Astrocyte (in vitro differentiated cells and primary cell): ENCODE data around the gene PRKAG2. TPM values are rescaled to one million over a fixed set of nuclear protein-coding genes. Genes with fewer than 3 reads are reported as not detected.

Experiments
- DNase-seq: peaks from one replicate; pipeline ENCODE4 v3.0.0-alpha.2; 2010; ENCODE audit warnings: low read depth
- FAIRE-seq: peaks from 2 replicates; lab custom pipeline; 2011; peaks lifted over from hg19 to GRCh38; lab: Jason Lieb, UNC
- H2AFZ ChIP-seq: 2 replicates; pipeline ENCODE4 v1.6.0; 2012; ENCODE audit warnings: low read depth, low read length, inconsistent platforms
- H3K27ac ChIP-seq: 2 replicates; pipeline ENCODE4 v1.5.1; 2011; ENCODE audit warnings: low read depth, low read length, inconsistent platforms
- H3K27me3 ChIP-seq: 2 replicates; pipeline ENCODE4 v1.6.0; 2011; ENCODE audit warnings: low read length, inconsistent platforms; ENCODE audit not compliant: insufficient read depth
- H3K36me3 ChIP-seq: 2 replicates; pipeline ENCODE4 v1.5.1; 2011; ENCODE audit warnings: low read length, inconsistent platforms; ENCODE audit not compliant: insufficient read depth
- H3K4me1 ChIP-seq: 2 replicates; pipeline ENCODE4 v1.5.1; 2011; ENCODE audit warnings: low read length, inconsistent platforms; ENCODE audit not compliant: insufficient read depth
- H3K4me2 ChIP-seq: 2 replicates; pipeline ENCODE4 v1.6.0; 2012; ENCODE audit warnings: low read length, inconsistent platforms
- H3K4me3 ChIP-seq: 2 replicates; pipeline ENCODE4 v1.5.1; 2011; ENCODE audit warnings: low read depth, mild to moderate bottlenecking, low read length, inconsistent platforms; ENCODE audit not compliant: insufficient read depth
- H3K79me2 ChIP-seq: 2 replicates; pipeline ENCODE4 v1.6.0; 2012; ENCODE audit warnings: mild to moderate bottlenecking, low read length, inconsistent platforms; ENCODE audit not compliant: insufficient read depth
- H3K9ac ChIP-seq: 2 replicates; pipeline ENCODE4 v1.6.0; 2012; ENCODE audit warnings: mild to moderate bottlenecking, low read length, inconsistent platforms
- H3K9me3 ChIP-seq: 2 replicates; pipeline ENCODE4 v1.5.1; 2012; ENCODE audit warnings: low read depth, mild to moderate bottlenecking, low read length, inconsistent platforms; ENCODE audit not compliant: insufficient read depth
- H4K20me1 ChIP-seq: 2 replicates; pipeline ENCODE4 v1.6.0; 2012; ENCODE audit warnings: low read length, inconsistent platforms; ENCODE audit not compliant: insufficient read depth
- H3K27ac Mint-ChIP-seq: one replicate; pipeline ENCODE4 v1.8.0; 2021; ENCODE audit warnings: mild to moderate bottlenecking, mixed read lengths; ENCODE audit not compliant: unreplicated experiment
- H3K27me3 Mint-ChIP-seq: one replicate; pipeline ENCODE4 v1.8.0; 2021; ENCODE audit warnings: low read depth, mixed read lengths; ENCODE audit not compliant: unreplicated experiment
- H3K36me3 Mint-ChIP-seq: one replicate; pipeline ENCODE4 v1.8.0; 2021; ENCODE audit warnings: low read depth, mixed read lengths; ENCODE audit not compliant: unreplicated experiment
- H3K4me1 Mint-ChIP-seq: one replicate; pipeline ENCODE4 v1.8.0; 2021; ENCODE audit warnings: low read depth, mixed read lengths; ENCODE audit not compliant: unreplicated experiment
- H3K4me3 Mint-ChIP-seq: one replicate; pipeline ENCODE4 v1.8.0; 2021; ENCODE audit warnings: mild to moderate bottlenecking, moderate library complexity, mixed read lengths; ENCODE audit not compliant: unreplicated experiment
- H3K9me3 Mint-ChIP-seq: one replicate; pipeline ENCODE4 v1.8.0; 2021; ENCODE audit warnings: mild to moderate bottlenecking, mixed read lengths; ENCODE audit not compliant: unreplicated experiment
- EZH2 ChIP-seq: IDR thresholded peaks from 2 replicates; pipeline ENCODE4 v1.6.1; 2012; ENCODE audit warnings: mild to moderate bottlenecking, low read length, inconsistent platforms; ENCODE audit not compliant: insufficient read depth
- total RNA-seq: library from RNA; stranded (reverse); gene quantifications from 2 replicates; pipeline ENCODE4 v1.2.1, GENCODE V29; 2021
- TF ChIP-seq, protein P1 (sequence below): IDR thresholded peaks from 2 replicates; pipeline ENCODE4 v1.5.1; 2011; ENCODE audit warnings: low read depth, mild to moderate bottlenecking, inconsistent platforms, low read length, moderate library complexity; ENCODE audit not compliant: insufficient read depth

PRKAG2 gene
- total RNA-seq, 1 donor from 2014 or later, result 40.7 TPM

DNA sequence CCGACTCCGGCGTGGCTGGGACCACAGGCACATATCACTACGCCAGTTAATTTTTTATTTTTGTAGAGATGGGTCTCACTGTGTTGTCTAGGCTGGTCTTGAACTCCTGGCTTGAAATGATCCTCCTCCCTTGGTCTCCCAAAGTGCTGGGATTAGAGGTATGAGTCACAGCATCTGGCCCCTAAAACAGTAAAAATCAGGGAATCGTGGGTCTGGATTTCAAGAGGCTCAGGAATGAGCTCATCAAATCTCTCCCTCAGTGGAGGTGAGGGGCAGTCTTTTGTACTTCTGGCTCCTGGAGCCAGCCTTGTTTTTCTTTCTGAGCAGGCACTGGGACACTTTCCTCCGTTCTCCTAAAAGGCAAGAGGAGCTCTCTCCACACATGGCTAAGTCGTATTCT, 325.1 kb downstream of the PRKAG2 start:
- Mint-ChIP-seq H3K27ac (no peak overlapping the region), H3K27me3 (peaks cover 2% of the 10 kb centered on the region), H3K36me3 (no peaks in the 10 kb centered on the region), H3K9me3 (no peaks in the 10 kb centered on the region), H3K4me1 (peaks cover 7% of the 10 kb centered on the region), H3K4me3 (no peak overlapping the region)
- FAIRE-seq (no peak), DNase-seq (no peak)
- no peaks in the 10 kb centered on the region for H3K79me2 ChIP-seq
- TF ChIP-seq, protein P1, sequence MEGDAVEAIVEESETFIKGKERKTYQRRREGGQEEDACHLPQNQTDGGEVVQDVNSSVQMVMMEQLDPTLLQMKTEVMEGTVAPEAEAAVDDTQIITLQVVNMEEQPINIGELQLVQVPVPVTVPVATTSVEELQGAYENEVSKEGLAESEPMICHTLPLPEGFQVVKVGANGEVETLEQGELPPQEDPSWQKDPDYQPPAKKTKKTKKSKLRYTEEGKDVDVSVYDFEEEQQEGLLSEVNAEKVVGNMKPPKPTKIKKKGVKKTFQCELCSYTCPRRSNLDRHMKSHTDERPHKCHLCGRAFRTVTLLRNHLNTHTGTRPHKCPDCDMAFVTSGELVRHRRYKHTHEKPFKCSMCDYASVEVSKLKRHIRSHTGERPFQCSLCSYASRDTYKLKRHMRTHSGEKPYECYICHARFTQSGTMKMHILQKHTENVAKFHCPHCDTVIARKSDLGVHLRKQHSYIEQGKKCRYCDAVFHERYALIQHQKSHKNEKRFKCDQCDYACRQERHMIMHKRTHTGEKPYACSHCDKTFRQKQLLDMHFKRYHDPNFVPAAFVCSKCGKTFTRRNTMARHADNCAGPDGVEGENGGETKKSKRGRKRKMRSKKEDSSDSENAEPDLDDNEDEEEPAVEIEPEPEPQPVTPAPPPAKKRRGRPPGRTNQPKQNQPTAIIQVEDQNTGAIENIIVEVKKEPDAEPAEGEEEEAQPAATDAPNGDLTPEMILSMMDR, result no peak
- TF ChIP-seq EZH2, result no peak
- H3K36me3 ChIP-seq, result peaks cover 4% of the 10 kb centered on the region
- H3K27ac ChIP-seq, result no peak overlapping the region
- no peak overlapping the region for H3K9ac ChIP-seq
- H3K27me3 ChIP-seq, result no peaks in the 10 kb centered on the region
- H4K20me1 ChIP-seq, result no peaks in the 10 kb centered on the region
- no peak overlapping the region for H3K4me3 ChIP-seq
- H3K9me3 ChIP-seq, result no peaks in the 10 kb centered on the region
- H3K4me1 ChIP-seq, result peaks cover 7% of the 10 kb centered on the region
- H2AFZ ChIP-seq, result no peak overlapping the region
- H3K4me2 ChIP-seq, result no peak overlapping the region

DNA sequence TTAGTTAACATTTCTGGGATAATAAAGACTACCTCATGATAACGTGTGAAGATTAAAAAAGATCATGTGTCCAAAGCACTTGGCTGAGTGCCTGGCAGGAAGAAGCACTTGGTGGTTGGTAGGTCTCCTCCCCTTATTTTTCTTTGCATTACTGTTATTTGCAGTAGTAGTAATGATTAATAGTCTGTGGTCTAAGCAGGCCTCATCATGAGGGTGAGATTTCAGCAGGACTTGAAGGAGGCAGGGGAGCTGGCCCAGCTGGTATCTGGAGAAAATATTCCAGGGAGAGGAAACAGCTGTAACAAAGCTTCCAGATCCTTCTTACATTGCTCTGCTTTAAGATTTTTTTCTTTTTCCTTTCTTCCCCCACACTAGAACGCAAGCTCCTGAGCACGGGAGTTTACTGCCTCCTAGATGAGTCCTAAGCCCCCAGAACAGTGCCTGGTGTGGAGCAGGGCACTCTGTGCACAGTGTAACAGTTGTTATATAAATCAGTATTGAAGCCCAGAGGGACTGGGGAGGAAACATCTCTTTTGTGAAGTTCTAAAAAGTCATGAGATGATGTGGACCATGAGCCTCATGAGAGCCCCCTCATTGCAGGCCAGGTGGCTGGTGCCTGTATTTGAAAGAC, 326.1 kb downstream of the PRKAG2 start:
- Histone ChIP-seq H3K9ac (no peak overlapping the region), H3K4me3 (no peak overlapping the region), H3K27me3 (no peaks in the 10 kb centered on the region), H3K27ac (no peak overlapping the region), H3K4me1 (peaks cover 7% of the 10 kb centered on the region), H2AFZ (no peak overlapping the region), H3K9me3 (no peaks in the 10 kb centered on the region), H4K20me1 (no peaks in the 10 kb centered on the region), H3K36me3 (peaks cover 4% of the 10 kb centered on the region), H3K4me2 (no peak overlapping the region), H3K79me2 (no peaks in the 10 kb centered on the region)
- DNase-seq (peak; percentile 95), FAIRE-seq (no peak)
- no peak for TF ChIP-seq EZH2
- TF ChIP-seq, protein P1, result no peak
- peaks cover 7% of the 10 kb centered on the region for H3K4me1 Mint-ChIP-seq
- H3K9me3 Mint-ChIP-seq, result no peaks in the 10 kb centered on the region
- no peak overlapping the region for H3K27ac Mint-ChIP-seq
- peaks cover 2% of the 10 kb centered on the region for H3K27me3 Mint-ChIP-seq
- H3K4me3 Mint-ChIP-seq, result no peak overlapping the region
- H3K36me3 Mint-ChIP-seq, result no peaks in the 10 kb centered on the region

DNA sequence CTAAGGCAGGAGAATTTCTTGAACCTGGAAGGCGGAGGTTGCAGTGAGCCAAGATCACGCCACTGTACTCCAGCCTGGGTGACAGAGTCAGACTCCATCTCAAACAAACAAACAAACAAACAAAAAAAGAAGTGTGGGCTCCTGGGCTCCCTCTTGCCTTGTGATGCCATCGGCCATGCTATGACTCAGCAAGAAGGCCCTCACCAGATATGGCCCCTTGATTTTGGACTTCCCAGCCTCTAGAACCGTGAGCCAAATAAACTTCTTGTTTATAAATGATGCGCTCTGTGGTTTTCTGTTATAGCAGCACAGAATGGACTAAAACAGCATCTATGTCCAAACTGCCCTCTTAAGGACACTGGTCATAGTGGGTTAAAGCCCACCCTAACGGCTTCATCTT, 327.3 kb downstream of the PRKAG2 start:
- H3K4me1 Mint-ChIP-seq, result peaks cover 7% of the 10 kb centered on the region
- H2AFZ ChIP-seq, result no peak overlapping the region

More for the DNA sequence above, 327.3 kb downstream of the PRKAG2 start:
- H3K27ac Mint-ChIP-seq, result no peak overlapping the region
- Histone ChIP-seq H3K36me3 (no peaks in the 10 kb centered on the region), H3K27me3 (no peaks in the 10 kb centered on the region), H3K9me3 (no peaks in the 10 kb centered on the region), H3K4me2 (no peak overlapping the region), H3K9ac (no peak overlapping the region), H3K4me1 (peaks cover 7% of the 10 kb centered on the region), H3K79me2 (no peaks in the 10 kb centered on the region), H3K27ac (no peak overlapping the region), H3K4me3 (no peak overlapping the region), H4K20me1 (no peaks in the 10 kb centered on the region)
- DNase-seq, result no peak
- H3K27me3 Mint-ChIP-seq, result peaks cover 3% of the 10 kb centered on the region
- H3K4me3 Mint-ChIP-seq, result no peak overlapping the region
- no peaks in the 10 kb centered on the region for H3K36me3 Mint-ChIP-seq
- H3K9me3 Mint-ChIP-seq, result no peaks in the 10 kb centered on the region
- no peak for FAIRE-seq
- TF ChIP-seq, protein P1, result no peak
- no peak for TF ChIP-seq EZH2
